SW 1271 (cell line): ENCODE measurements around the gene KCNIP4.

Source experiments
- DNase-seq, 2 experiments: peaks; one replicate each; lab custom pipeline; 2025; lab: John Stamatoyannopoulos, UW

The KCNIP4 gene

GRCh38 chr4:21571100-21571499 lies 377.5 kb downstream of the KCNIP4 start:
- no peak for DNase-seq

GRCh38 chr4:21569638-21570037 lies 378.9 kb downstream of the KCNIP4 start:
- DNase-seq = no peak

- no peak for DNase-seq
Measured at GRCh38 chr4:21555083-21555482, 393.5 kb downstream of the KCNIP4 start.

- no peak for DNase-seq
Measured at GRCh38 chr4:21554500-21554899, 394.1 kb downstream of the KCNIP4 start.

GRCh38 chr4:21554066-21554465 lies 394.5 kb downstream of the KCNIP4 start:
- DNase-seq = no peak

- no peak for DNase-seq
Measured at GRCh38 chr4:21552455-21552854, 396.1 kb downstream of the KCNIP4 start.

- no peak for DNase-seq
Measured at GRCh38 chr4:21544955-21545354, 403.6 kb downstream of the KCNIP4 start.

- no peak for DNase-seq
Measured at GRCh38 chr4:21544415-21544814, 404.2 kb downstream of the KCNIP4 start.

- DNase-seq = no peak
Measured at GRCh38 chr4:21543514-21543913, 405.1 kb downstream of the KCNIP4 start.

GRCh38 chr4:21535898-21536297 lies 412.7 kb downstream of the KCNIP4 start:
- DNase-seq = no peak

GRCh38 chr4:21531048-21531447 lies 417.5 kb downstream of the KCNIP4 start:
- DNase-seq = no peak

GRCh38 chr4:21529214-21529613 lies 419.4 kb downstream of the KCNIP4 start:
- no peak for DNase-seq

GRCh38 chr4:21522296-21522695 lies 426.3 kb downstream of the KCNIP4 start:
- no peak for DNase-seq

GRCh38 chr4:21517126-21517859 lies 431.3 kb downstream of the KCNIP4 start:
- DNase-seq = no peak

- DNase-seq = no peak
Measured at GRCh38 chr4:21514022-21514694, 434.4 kb downstream of the KCNIP4 start.

GRCh38 chr4:21512353-21512752 lies 436.2 kb downstream of the KCNIP4 start:
- peak; percentile 5 to 47 for DNase-seq

GRCh38 chr4:21507439-21507838 lies 441.1 kb downstream of the KCNIP4 start:
- DNase-seq = peak in 1 of 2 experiments; percentile 40

GRCh38 chr4:21490682-21491081 lies 457.9 kb downstream of the KCNIP4 start:
- DNase-seq = no peak

GRCh38 chr4:21476757-21477156 lies 471.8 kb downstream of the KCNIP4 start:
- no peak for DNase-seq

- DNase-seq = no peak
Measured at GRCh38 chr4:21474195-21474594, 474.4 kb downstream of the KCNIP4 start.

GRCh38 chr4:21470535-21470934 lies 478.0 kb downstream of the KCNIP4 start:
- no peak for DNase-seq

GRCh38 chr4:21469438-21470300 lies 478.9 kb downstream of the KCNIP4 start:
- peak in 1 of 2 experiments; percentile 28 for DNase-seq

GRCh38 chr4:21467551-21467950 lies 481.0 kb downstream of the KCNIP4 start:
- no peak for DNase-seq
